HG03175 (cell line): ENCODE measurements around the gene DPCD.
"Not testable (repeated sequence)": the region's sequence is repeated elsewhere in the genome, so short reads cannot be mapped to it uniquely, and the experiment has no call there.

Experiments
- ATAC-seq: cut with Tn5 transposase; IDR thresholded peaks from one replicate; pipeline ENCODE4 v1.9.1; 2021; ENCODE audit warnings: mild to moderate bottlenecking, moderate library complexity; ENCODE audit not compliant: unreplicated experiment

The DPCD gene

GRCh38 chr10:101580486-101581399, 7.4 kb upstream of the DPCD start:
- no peak for ATAC-seq

GRCh38 chr10:101585841-101586240, 2.3 kb upstream of the DPCD start:
- no peak for ATAC-seq

GRCh38 chr10:101588879-101589278, 758 bp downstream of the DPCD start:
- no peak for ATAC-seq

- ATAC-seq = not testable (repeated sequence)
Measured at GRCh38 chr10:101593331-101593730, 5.2 kb downstream of the DPCD start.

- ATAC-seq = no peak
Measured at GRCh38 chr10:101595591-101596433, 7.7 kb downstream of the DPCD start.

GRCh38 chr10:101597091-101597900, 9.2 kb downstream of the DPCD start:
- no peak for ATAC-seq

- no peak for ATAC-seq
Measured at GRCh38 chr10:101601541-101601940, 13.4 kb downstream of the DPCD start.

- peak; percentile 74 for ATAC-seq
Measured at GRCh38 chr10:101602761-101603398, 14.8 kb downstream of the DPCD start.

- ATAC-seq = no peak
Measured at GRCh38 chr10:101607124-101607523, 19.0 kb downstream of the DPCD start.

GRCh38 chr10:101609481-101609880, 21.4 kb downstream of the DPCD start:
- no peak for ATAC-seq

GRCh38 chr10:101611096-101611905, 23.2 kb downstream of the DPCD start:
- ATAC-seq = no peak

- ATAC-seq = no peak
Measured at GRCh38 chr10:101612086-101612485, 24.0 kb downstream of the DPCD start.

GRCh38 chr10:101612872-101613271, 24.8 kb downstream of the DPCD start:
- no peak for ATAC-seq

- ATAC-seq = no peak
Measured at GRCh38 chr10:101613646-101614045, 25.5 kb downstream of the DPCD start.

- no peak for ATAC-seq
Measured at GRCh38 chr10:101614663-101615524, 26.8 kb downstream of the DPCD start.

- ATAC-seq = no peak
Measured at GRCh38 chr10:101615525-101616116, 27.5 kb downstream of the DPCD start.

- ATAC-seq = no peak
Measured at GRCh38 chr10:101616415-101617101, 28.4 kb downstream of the DPCD start.
